Trophoblast cell (in vitro differentiated cells and primary cell): ENCODE measurements around the gene PHLDB2.

Source experiments
- DNase-seq, 2 donors: peaks; one replicate each; pipeline ENCODE4 v3.0.0-alpha.2; 2016
- H2AFZ ChIP-seq: 2 replicates; pipeline ENCODE4 v1.6.1; 2013; ENCODE audit warnings: low read length, moderate library complexity, mild to moderate bottlenecking; ENCODE audit not compliant: insufficient read depth, poor library complexity
- H2AK5ac ChIP-seq: 2 replicates; pipeline ENCODE4 v1.6.1; 2013; ENCODE audit warnings: mild to moderate bottlenecking, low read length
- H2BK120ac ChIP-seq: 2 replicates; pipeline ENCODE4 v1.6.1; 2013; ENCODE audit warnings: low read length, mild to moderate bottlenecking, moderate library complexity; ENCODE audit not compliant: insufficient read depth, poor library complexity
- H2BK12ac ChIP-seq: 2 replicates; pipeline ENCODE4 v1.6.1; 2013; ENCODE audit warnings: mild to moderate bottlenecking, low read length, moderate library complexity
- H2BK5ac ChIP-seq: 2 replicates; pipeline ENCODE4 v1.6.1; 2013; ENCODE audit warnings: low read length, low read depth, moderate library complexity, mild to moderate bottlenecking; ENCODE audit not compliant: poor library complexity
- H3K14ac ChIP-seq: 2 replicates; pipeline ENCODE4 v1.6.1; 2013; ENCODE audit warnings: mild to moderate bottlenecking, low read length
- H3K18ac ChIP-seq: 2 replicates; pipeline ENCODE4 v1.6.1; 2013; ENCODE audit warnings: mild to moderate bottlenecking, low read length
- H3K23ac ChIP-seq: 2 replicates; pipeline ENCODE4 v1.6.1; 2013; ENCODE audit warnings: low read length
- H3K27ac ChIP-seq: 2 replicates; pipeline ENCODE4 v1.5.1; 2013; ENCODE audit warnings: low read depth, mild to moderate bottlenecking, inconsistent platforms, low read length, moderate library complexity
- H3K27me3 ChIP-seq: 2 replicates; pipeline ENCODE4 v1.6.1; 2013; ENCODE audit warnings: inconsistent platforms, mild to moderate bottlenecking, low read length, moderate library complexity; ENCODE audit not compliant: insufficient read depth
- H3K36me3 ChIP-seq, 2 experiments: 1 replicate in 1 of 2; 2 replicates in 1 of 2; pipeline ENCODE4 v1.6.1; 2013; ENCODE audit warnings: low read length in 2 of 2, mild to moderate bottlenecking in 2 of 2, moderate library complexity in 1 of 2; ENCODE audit not compliant: insufficient read depth in 2 of 2, control insufficient read depth in 1 of 2
- H3K4ac ChIP-seq: 2 replicates; pipeline ENCODE4 v1.6.1; 2013; ENCODE audit warnings: low read depth, mild to moderate bottlenecking, low read length, moderate library complexity
- H3K4me1 ChIP-seq, 2 experiments: 1 replicate in 1 of 2; 2 replicates in 1 of 2; pipeline ENCODE4 v1.6.1; 2013; ENCODE audit warnings: low read length in 2 of 2, mild to moderate bottlenecking in 2 of 2, moderate library complexity in 1 of 2; ENCODE audit not compliant: insufficient read depth in 2 of 2, control insufficient read depth in 1 of 2
- H3K4me2 ChIP-seq: 2 replicates; pipeline ENCODE4 v1.6.1; 2013; ENCODE audit warnings: inconsistent platforms, mild to moderate bottlenecking, low read length, moderate library complexity
- H3K4me3 ChIP-seq: 2 replicates; pipeline ENCODE4 v1.5.1; 2013; ENCODE audit warnings: mild to moderate bottlenecking, low read depth, low read length, inconsistent platforms
- H3K79me1 ChIP-seq: one replicate; pipeline ENCODE4 v1.6.1; 2013; ENCODE audit warnings: low read length
- H3K79me2 ChIP-seq: 2 replicates; pipeline ENCODE4 v1.6.1; 2013; ENCODE audit warnings: low read length, mild to moderate bottlenecking; ENCODE audit not compliant: control insufficient read depth, insufficient read depth, poor library complexity
- H3K9ac ChIP-seq: 2 replicates; pipeline ENCODE4 v1.6.1; 2013; ENCODE audit warnings: mild to moderate bottlenecking, low read length
- H3K9me3 ChIP-seq: 2 replicates; pipeline ENCODE4 v1.6.1; 2013; ENCODE audit warnings: low read depth, mild to moderate bottlenecking, control low read depth, inconsistent platforms, low read length; ENCODE audit not compliant: insufficient read depth
- H4K12ac ChIP-seq: 2 replicates; pipeline ENCODE4 v1.6.1; 2013; ENCODE audit warnings: low read depth, mild to moderate bottlenecking, low read length, moderate library complexity
- H4K8ac ChIP-seq: 2 replicates; pipeline ENCODE4 v1.6.1; 2013; ENCODE audit warnings: low read depth, mild to moderate bottlenecking, low read length, moderate library complexity
- H4K91ac ChIP-seq: one replicate; pipeline ENCODE4 v1.6.1; 2013; ENCODE audit warnings: low read depth, mild to moderate bottlenecking, low read length, moderate library complexity
- WGBS: extraction: QIAGEN DNeasy Blood & Tissue Kit; methylation state at CpG from one replicate; pipeline ENCODE4 v1.1.7; 2013; ENCODE audit warnings: missing lambda C conversion rate; ENCODE audit not compliant: insufficient read length, insufficient coverage; ENCODE audit errors: extremely low coverage; 5-methylcytosine and 5-hydroxymethylcytosine counted together

The PHLDB2 gene

DNA sequence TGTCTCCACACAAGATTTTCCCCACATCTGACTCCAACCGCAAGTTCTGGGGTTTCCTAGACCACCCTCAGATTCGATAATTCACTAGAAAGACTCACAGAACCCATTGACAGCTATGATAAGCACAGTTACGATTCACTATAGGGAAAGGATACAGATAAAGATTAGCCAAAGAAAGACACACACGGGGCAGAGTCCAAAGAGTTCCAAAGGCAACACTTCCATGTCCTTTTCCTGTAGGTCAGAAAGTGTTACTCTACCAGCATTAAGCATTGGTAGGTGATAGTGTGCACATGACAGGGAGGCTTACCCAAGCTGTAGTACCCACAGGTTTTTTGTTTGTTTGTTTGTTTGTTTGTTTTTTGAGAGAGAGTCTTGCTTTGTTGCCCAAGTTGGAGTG, 48.1 kb downstream of the PHLDB2 start:
- no peak overlapping the region for H3K27ac ChIP-seq
- H4K8ac ChIP-seq, result no peak overlapping the region
- DNase-seq, result no peak
- no peak overlapping the region for H2BK12ac ChIP-seq
- peaks cover 2% of the 10 kb centered on the region for H3K79me1 ChIP-seq
- no peak overlapping the region for H2AK5ac ChIP-seq
- no CpG with 5 or more reads among the region's 4 CpGs for WGBS
- H3K9me3 ChIP-seq, result no peaks in the 10 kb centered on the region
- H3K79me2 ChIP-seq, result no peaks in the 10 kb centered on the region
- no peak overlapping the region for H3K4ac ChIP-seq
- no peak overlapping the region for H3K4me2 ChIP-seq
- no peak overlapping the region for H4K12ac ChIP-seq
- no peaks in the 10 kb centered on the region for H3K27me3 ChIP-seq
- no peak overlapping the region for H3K23ac ChIP-seq
- no peak overlapping the region for H2AFZ ChIP-seq
- H2BK5ac ChIP-seq, result no peak overlapping the region
- no peak overlapping the region for H3K14ac ChIP-seq
- H3K18ac ChIP-seq, result no peak overlapping the region
- no peak overlapping the region for H4K91ac ChIP-seq
- H3K9ac ChIP-seq, result no peak overlapping the region
- H3K4me3 ChIP-seq, result no peak overlapping the region
- peaks cover 4% of the 10 kb centered on the region in 2 experiments for H3K4me1 ChIP-seq
- peaks cover 2 to 5% of the 10 kb centered on the region in 2 experiments for H3K36me3 ChIP-seq
- no peak overlapping the region for H2BK120ac ChIP-seq

DNA sequence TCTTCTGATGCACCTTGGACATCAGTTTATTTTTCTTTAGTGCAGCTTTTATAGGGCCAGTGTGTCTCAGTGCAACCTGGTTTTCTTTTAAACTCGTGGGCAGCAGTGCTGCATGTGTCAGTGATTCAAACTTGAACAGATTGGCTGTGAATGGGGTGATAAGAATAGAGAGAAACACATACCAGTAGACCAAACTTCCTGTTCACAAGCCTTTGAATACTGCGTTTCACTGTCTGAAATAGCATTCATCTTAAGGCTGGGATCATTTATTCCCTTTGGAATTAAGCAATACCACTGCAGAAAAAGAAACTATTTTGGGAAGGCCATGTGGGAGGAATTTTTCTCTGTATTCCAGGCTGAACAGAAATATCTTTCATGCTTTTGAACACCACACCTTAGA, 51.7 kb downstream of the PHLDB2 start:
- Histone ChIP-seq H2BK5ac (no peak overlapping the region), H3K27ac (no peak overlapping the region), H4K12ac (no peak overlapping the region), H3K4me2 (no peak overlapping the region), H3K79me2 (no peaks in the 10 kb centered on the region), H3K79me1 (no peaks in the 10 kb centered on the region), H2AFZ (no peak overlapping the region), H3K36me3 (peaks cover 5 to 12% of the 10 kb centered on the region in 2 experiments), H4K8ac (no peak overlapping the region), H3K4me1 (no peaks in the 10 kb centered on the region), H4K91ac (no peak overlapping the region), H2BK12ac (no peak overlapping the region), H3K23ac (no peak overlapping the region), H3K4me3 (no peak overlapping the region), H3K9ac (no peak overlapping the region), H3K4ac (no peak overlapping the region), H3K14ac (no peak overlapping the region), H2AK5ac (no peak overlapping the region), H3K27me3 (no peaks in the 10 kb centered on the region), H2BK120ac (no peak overlapping the region), H3K18ac (no peak overlapping the region), H3K9me3 (no peaks in the 10 kb centered on the region)
- peak in 1 of 2 donors; percentile 63 for DNase-seq
- WGBS, result no CpG with 5 or more reads among the region's 2 CpGs

DNA sequence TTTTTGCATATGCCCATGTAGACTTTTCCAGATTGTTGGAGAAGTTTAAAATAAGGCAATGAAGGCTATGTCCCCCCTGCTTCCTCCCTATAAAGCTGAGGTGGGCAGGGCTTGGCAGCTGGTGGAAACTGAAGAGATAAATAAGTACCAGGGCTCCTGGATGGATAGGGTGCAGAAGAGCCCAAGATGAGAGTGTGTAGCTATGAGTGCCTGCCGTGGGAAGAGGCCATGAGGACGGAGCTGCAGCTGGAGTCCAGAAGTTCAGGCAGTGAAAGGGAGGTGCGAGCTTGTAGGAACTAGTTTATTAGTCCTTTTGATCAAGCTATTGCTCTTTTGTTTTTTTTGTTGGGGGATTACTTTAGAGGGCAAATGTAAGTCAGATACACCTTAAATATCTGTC, 52.4 kb downstream of the PHLDB2 start:
- H4K8ac ChIP-seq, result no peak overlapping the region
- H3K27me3 ChIP-seq, result no peaks in the 10 kb centered on the region
- H3K4me3 ChIP-seq, result no peak overlapping the region
- H2AK5ac ChIP-seq, result no peak overlapping the region
- H4K12ac ChIP-seq, result no peak overlapping the region
- H3K4ac ChIP-seq, result no peak overlapping the region
- no peaks in the 10 kb centered on the region for H3K79me2 ChIP-seq
- no peak overlapping the region for H3K18ac ChIP-seq
- no peak overlapping the region for H3K4me2 ChIP-seq
- H3K23ac ChIP-seq, result no peak overlapping the region
- H3K79me1 ChIP-seq, result no peaks in the 10 kb centered on the region
- H3K9ac ChIP-seq, result no peak overlapping the region
- H3K36me3 ChIP-seq, result peaks cover 5 to 12% of the 10 kb centered on the region in 2 experiments
- H3K27ac ChIP-seq, result no peak overlapping the region
- H2AFZ ChIP-seq, result no peak overlapping the region
- H3K14ac ChIP-seq, result no peak overlapping the region
- DNase-seq, result no peak
- no peaks in the 10 kb centered on the region for H3K4me1 ChIP-seq
- H2BK120ac ChIP-seq, result no peak overlapping the region
- no peak overlapping the region for H4K91ac ChIP-seq
- no peaks in the 10 kb centered on the region for H3K9me3 ChIP-seq
- no peak overlapping the region for H2BK5ac ChIP-seq
- no peak overlapping the region for H2BK12ac ChIP-seq
- WGBS, result no CpG with 5 or more reads among the region's 3 CpGs

DNA sequence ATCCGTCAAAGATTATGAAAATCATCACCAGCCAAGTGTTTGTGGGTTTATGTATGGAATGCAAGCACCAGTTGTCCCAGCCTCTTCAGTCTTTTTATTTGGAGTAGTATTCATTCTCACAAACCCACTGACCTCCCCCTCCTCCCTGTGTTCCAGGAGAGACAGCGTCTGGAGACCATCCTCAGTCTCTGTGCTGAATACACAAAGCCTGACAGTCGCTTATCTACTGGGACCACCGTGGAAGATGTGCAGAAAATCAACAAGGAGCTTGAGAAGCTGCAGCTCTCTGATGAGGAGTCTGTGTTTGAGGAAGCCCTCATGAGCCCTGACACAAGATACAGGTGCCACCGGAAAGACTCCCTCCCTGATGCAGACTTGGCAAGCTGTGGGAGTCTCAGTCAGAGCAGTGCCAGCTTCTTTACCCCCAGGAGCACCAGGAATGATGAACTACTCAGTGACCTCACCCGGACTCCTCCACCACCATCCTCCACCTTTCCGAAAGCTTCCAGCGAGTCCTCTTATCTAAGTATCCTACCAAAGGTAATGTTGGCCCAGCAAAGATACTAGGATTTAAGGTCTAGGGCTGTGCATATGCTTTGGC, 54.2 kb downstream of the PHLDB2 start:
- H3K4me3 ChIP-seq, result no peak overlapping the region
- no peak overlapping the region for H3K23ac ChIP-seq
- peak overlapping the region; percentile 32 for H2AFZ ChIP-seq
- WGBS, result no CpG with 5 or more reads among the region's 8 CpGs
- no peaks in the 10 kb centered on the region for H3K79me1 ChIP-seq
- no peak overlapping the region for H3K27ac ChIP-seq
- H2BK12ac ChIP-seq, result no peak overlapping the region
- no peak overlapping the region for H2BK120ac ChIP-seq
- H3K36me3 ChIP-seq, result peaks cover 5 to 12% of the 10 kb centered on the region in 2 experiments
- H3K79me2 ChIP-seq, result no peaks in the 10 kb centered on the region
- H2AK5ac ChIP-seq, result no peak overlapping the region
- H3K4me2 ChIP-seq, result no peak overlapping the region
- H3K9ac ChIP-seq, result no peak overlapping the region
- H3K4ac ChIP-seq, result no peak overlapping the region
- no peaks in the 10 kb centered on the region for H3K27me3 ChIP-seq
- H3K18ac ChIP-seq, result no peak overlapping the region
- no peaks in the 10 kb centered on the region for H3K9me3 ChIP-seq
- H3K4me1 ChIP-seq, result no peaks in the 10 kb centered on the region
- no peak overlapping the region for H3K14ac ChIP-seq
- H4K91ac ChIP-seq, result no peak overlapping the region
- DNase-seq, result no peak
- no peak overlapping the region for H4K8ac ChIP-seq
- H2BK5ac ChIP-seq, result no peak overlapping the region
- no peak overlapping the region for H4K12ac ChIP-seq
